Bone marrow (tissue), 2 donors: ENCODE data around the gene MAP3K5.
A peak's percentile ranks its signal among the peaks of the same experiment; 100 is the strongest.

ENCODE experiments used
- DNase-seq, 2 donors: peaks; one replicate each; lab custom pipeline; 2025; lab: John Stamatoyannopoulos, UW

The MAP3K5 gene

GRCh38 chr6:136772685-136773472 lies 19.4 kb downstream of the MAP3K5 start:
- DNase-seq = no peak

GRCh38 chr6:136771306-136771705 lies 21.0 kb downstream of the MAP3K5 start:
- DNase-seq = no peak

GRCh38 chr6:136769759-136770158 lies 22.5 kb downstream of the MAP3K5 start:
- DNase-seq = no peak

- DNase-seq = no peak
Measured at GRCh38 chr6:136769124-136769523, 23.2 kb downstream of the MAP3K5 start.

- peak in 1 of 2 donors; percentile 11 for DNase-seq
Measured at GRCh38 chr6:136767570-136768309, 24.5 kb downstream of the MAP3K5 start.

GRCh38 chr6:136767103-136767502 lies 25.2 kb downstream of the MAP3K5 start:
- DNase-seq = no peak

GRCh38 chr6:136766274-136766673 lies 26.0 kb downstream of the MAP3K5 start:
- DNase-seq = no peak

- DNase-seq = peak in 1 of 2 donors; percentile 13
Measured at GRCh38 chr6:136764517-136764993, 27.7 kb downstream of the MAP3K5 start.

GRCh38 chr6:136763716-136764516 lies 28.4 kb downstream of the MAP3K5 start:
- no peak for DNase-seq

GRCh38 chr6:136763255-136763654 lies 29.0 kb downstream of the MAP3K5 start:
- DNase-seq = no peak

- DNase-seq = no peak
Measured at GRCh38 chr6:136762022-136762975, 30.0 kb downstream of the MAP3K5 start.

- DNase-seq = peak in 1 of 2 donors; percentile 36
Measured at GRCh38 chr6:136761227-136761922, 30.9 kb downstream of the MAP3K5 start.

- peak in 1 of 2 donors; percentile 48 for DNase-seq
Measured at GRCh38 chr6:136760781-136761180, 31.5 kb downstream of the MAP3K5 start.

- DNase-seq = peak in 1 of 2 donors; percentile 6
Measured at GRCh38 chr6:136757150-136757549, 35.1 kb downstream of the MAP3K5 start.

GRCh38 chr6:136754820-136755219 lies 37.5 kb downstream of the MAP3K5 start:
- no peak for DNase-seq

GRCh38 chr6:136753624-136754023 lies 38.7 kb downstream of the MAP3K5 start:
- DNase-seq = no peak

GRCh38 chr6:136752554-136752953 lies 39.7 kb downstream of the MAP3K5 start:
- no peak for DNase-seq

- no peak for DNase-seq
Measured at GRCh38 chr6:136751991-136752390, 40.3 kb downstream of the MAP3K5 start.

- peak in 1 of 2 donors; percentile 45 for DNase-seq
Measured at GRCh38 chr6:136751522-136751956, 40.7 kb downstream of the MAP3K5 start.
